SK-N-SH (cell line): ENCODE results near the gene TRAPPC2B.

Source experiments
- CHD2 ChIP-seq: fragments of 150-350 bp; IDR thresholded peaks from 2 replicates; pipeline ENCODE4 v1.6.1; 2018; ENCODE audit warnings: low read length; ENCODE audit not compliant: partially characterized antibody
- CTCF ChIP-seq: fragments of 200-600 bp; sonication (generic); IDR thresholded peaks from 2 replicates; pipeline ENCODE4 v1.6.1; 2017; ENCODE audit warnings: antibody characterized with exemption, mild to moderate bottlenecking, moderate library complexity
- ELF1 ChIP-seq: IDR thresholded peaks from 2 replicates; pipeline ENCODE4 v1.4.0; 2012
- EP300 ChIP-seq, 2 experiments: IDR thresholded peaks; 2 replicates each; pipeline versions ENCODE4 v1.4.0 to v1.6.1; 2012; ENCODE audit warnings: borderline replicate concordance in 1 of 2, low read depth in 1 of 2, low read length in 1 of 2
- JUND ChIP-seq: IDR thresholded peaks from 2 replicates; pipeline ENCODE4 v1.4.0; 2012
- PBX3 ChIP-seq: IDR thresholded peaks from 2 replicates; pipeline ENCODE4; 2012
- RAD21 ChIP-seq: IDR thresholded peaks from 2 replicates; pipeline ENCODE4 v1.6.1; 2012; ENCODE audit warnings: mild to moderate bottlenecking, low read length
- SIN3A ChIP-seq: IDR thresholded peaks from 2 replicates; pipeline ENCODE4 v1.6.1; 2012; ENCODE audit warnings: low read depth, mild to moderate bottlenecking, low read length, moderate library complexity, borderline replicate concordance
- USF1 ChIP-seq: IDR thresholded peaks from 2 replicates; pipeline ENCODE4 v1.4.0; 2012; ENCODE audit warnings: low read depth, borderline replicate concordance
- USF2 ChIP-seq: fragments of 150-350 bp; IDR thresholded peaks from 2 replicates; pipeline ENCODE4 v1.6.1; 2017; ENCODE audit warnings: antibody characterized with exemption, low read length, low read depth, borderline replicate concordance

- TF ChIP-seq CTCF = no peak
- TF ChIP-seq USF2 = no peak
- TF ChIP-seq RAD21 = no peak
- no peak for TF ChIP-seq SIN3A
- TF ChIP-seq CHD2 = no peak
- TF ChIP-seq ELF1 = no peak
- no peak for TF ChIP-seq USF1
- TF ChIP-seq JUND = no peak
- no peak for TF ChIP-seq EP300 (IDR thresholded peaks at IDR 0.05; ENCODE audit: borderline replicate concordance in 1 of 2, low read depth in 1 of 2, low read length in 1 of 2)
- no peak for TF ChIP-seq PBX3
Measured at GRCh38 chr19:57380923-57381322, 17.6 kb downstream of the TRAPPC2B start.
